Activated CD4-positive, CD25-positive, alpha-beta regulatory T cell treated with anti-CD3 and anti-CD28 coated beads, Interleukin-2, amount 50 U/mL, for 16 hours (primary cell): ENCODE results near the gene RFC5.
"Not testable (repeated sequence)": the region's sequence is repeated elsewhere in the genome, so short reads cannot be mapped to it uniquely, and the experiment has no call there.

Experiments
- DNase-seq: peaks from one replicate; pipeline ENCODE4 v3.0.0-alpha.2; 2020; ENCODE audit warnings: low read depth, low spot score

Gene RFC5

DNA sequence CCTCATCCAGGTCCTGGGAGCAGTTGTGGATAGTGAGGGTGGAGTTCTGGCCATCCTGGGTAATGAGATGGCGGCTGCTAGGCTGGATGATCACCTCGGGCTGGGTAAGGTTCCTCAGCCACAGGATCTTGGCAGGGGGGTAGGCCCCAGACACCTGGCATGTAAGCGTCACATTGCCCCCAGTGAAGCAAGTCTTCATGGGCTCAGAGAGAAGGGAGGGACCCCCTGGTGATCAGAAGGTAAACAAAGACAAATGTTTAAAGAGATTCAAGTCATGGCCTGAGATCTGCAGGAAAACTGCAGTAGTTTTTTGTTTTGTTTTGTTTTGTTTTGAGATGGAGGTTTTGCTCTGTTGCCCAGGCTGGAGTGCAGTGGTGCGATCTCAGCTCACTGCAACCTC lies 57.3 kb downstream of the RFC5 start:
- DNase-seq, result no peak

DNA sequence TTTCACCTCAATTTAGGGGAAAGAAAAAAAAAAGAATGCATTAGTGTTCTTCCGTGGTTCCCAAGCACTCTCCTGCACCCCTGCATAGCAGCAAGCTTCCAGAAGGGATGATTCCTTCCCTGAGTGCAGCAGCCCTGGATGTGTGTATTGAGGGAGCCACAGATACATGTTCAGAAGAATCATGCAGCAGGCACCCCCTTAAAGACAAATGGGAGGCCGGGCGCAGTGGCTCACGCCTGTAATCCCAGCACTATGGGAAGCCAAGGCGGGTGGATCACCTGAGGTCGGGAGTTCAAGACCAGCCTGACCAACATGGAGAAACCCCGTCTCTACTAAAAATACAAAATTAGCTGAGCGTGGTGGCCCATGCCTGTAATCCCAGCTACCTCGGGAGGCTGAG lies 65.0 kb downstream of the RFC5 start:
- DNase-seq, result not testable (repeated sequence)
